NOMO-1 treated with dmso at 0.1 percent for 144 hours (cell line): ENCODE data around the gene PRM2.
"Not testable (repeated sequence)": the region's sequence is repeated elsewhere in the genome, so short reads cannot be mapped to it uniquely, and the experiment has no call there.

Experiments
- DNase-seq: peaks from one replicate; lab custom pipeline; 2025; ENCODE audit not compliant: unreplicated experiment; lab: John Stamatoyannopoulos, UW

PRM2 gene

DNA sequence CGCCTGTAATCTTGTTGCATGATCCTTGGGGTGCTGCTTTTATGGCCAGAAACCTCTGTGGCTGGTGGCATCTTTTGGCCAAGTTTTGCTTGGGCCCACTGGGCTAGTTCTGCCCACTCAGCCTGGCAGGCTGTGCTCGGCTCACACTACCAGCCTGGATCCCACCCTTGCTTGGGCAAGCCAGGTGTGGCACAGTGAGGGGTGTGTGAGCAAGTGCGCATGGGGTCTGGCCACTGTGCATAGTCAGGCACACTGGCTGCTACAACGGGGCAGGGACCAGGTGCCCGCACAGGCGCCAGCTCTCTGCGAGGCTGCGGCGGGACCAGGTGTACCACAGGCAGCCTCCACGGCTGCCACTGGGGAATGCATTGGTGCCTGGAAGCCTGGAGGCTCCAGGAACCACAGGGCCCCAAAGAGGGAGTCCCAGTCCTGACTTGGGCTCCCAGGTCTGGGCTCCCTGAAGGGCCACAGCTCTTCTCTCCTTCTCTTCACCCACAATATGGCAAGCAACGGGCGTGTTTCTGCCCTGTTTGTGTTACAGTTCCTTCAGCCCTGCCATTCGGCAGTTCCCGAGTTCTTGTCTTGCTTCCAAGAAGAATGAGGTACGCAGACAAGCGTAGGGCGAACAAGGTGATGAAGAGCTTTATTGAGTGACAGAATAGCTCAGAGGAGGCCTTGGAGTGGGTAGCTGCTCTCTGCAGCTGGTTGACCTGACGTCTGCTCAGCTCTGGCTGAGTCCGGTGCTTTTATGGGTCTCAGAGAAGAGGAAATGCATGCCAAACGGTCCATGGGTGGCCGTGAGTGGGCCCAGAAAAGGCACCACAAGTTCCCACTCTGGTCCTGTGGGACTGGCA lies 31.6 kb upstream of the PRM2 start:
- no peak for DNase-seq

GRCh38 chr16:11306997-11307638 lies 30.8 kb upstream of the PRM2 start:
- DNase-seq, result peak; percentile 93

DNA sequence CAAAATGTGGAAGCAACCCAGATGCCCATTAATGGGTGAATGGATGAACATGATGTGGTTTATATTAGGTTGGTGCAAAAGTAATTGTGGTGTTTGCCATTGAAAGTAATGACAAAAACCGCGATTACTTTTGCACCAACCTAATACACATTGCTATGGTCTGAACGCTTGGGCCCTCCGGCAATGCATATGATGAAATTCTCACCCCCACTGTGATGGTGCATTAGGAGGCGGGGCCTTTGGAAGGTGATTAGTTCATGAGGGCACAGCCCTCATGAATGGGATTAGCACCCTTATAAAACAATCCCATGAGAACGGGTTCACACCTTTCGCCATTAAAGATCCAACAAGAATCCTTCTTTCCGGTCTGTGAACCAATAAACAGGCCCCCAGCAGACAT lies 30.1 kb upstream of the PRM2 start:
- no peak for DNase-seq

- no peak for DNase-seq
Measured at GRCh38 chr16:11303405-11304138, 27.3 kb upstream of the PRM2 start.

GRCh38 chr16:11302977-11303376 lies 26.7 kb upstream of the PRM2 start:
- no peak for DNase-seq

GRCh38 chr16:11301645-11302501 lies 25.6 kb upstream of the PRM2 start:
- DNase-seq, result no peak

- no peak for DNase-seq
Measured at GRCh38 chr16:11300560-11300892, 24.2 kb upstream of the PRM2 start.

DNA sequence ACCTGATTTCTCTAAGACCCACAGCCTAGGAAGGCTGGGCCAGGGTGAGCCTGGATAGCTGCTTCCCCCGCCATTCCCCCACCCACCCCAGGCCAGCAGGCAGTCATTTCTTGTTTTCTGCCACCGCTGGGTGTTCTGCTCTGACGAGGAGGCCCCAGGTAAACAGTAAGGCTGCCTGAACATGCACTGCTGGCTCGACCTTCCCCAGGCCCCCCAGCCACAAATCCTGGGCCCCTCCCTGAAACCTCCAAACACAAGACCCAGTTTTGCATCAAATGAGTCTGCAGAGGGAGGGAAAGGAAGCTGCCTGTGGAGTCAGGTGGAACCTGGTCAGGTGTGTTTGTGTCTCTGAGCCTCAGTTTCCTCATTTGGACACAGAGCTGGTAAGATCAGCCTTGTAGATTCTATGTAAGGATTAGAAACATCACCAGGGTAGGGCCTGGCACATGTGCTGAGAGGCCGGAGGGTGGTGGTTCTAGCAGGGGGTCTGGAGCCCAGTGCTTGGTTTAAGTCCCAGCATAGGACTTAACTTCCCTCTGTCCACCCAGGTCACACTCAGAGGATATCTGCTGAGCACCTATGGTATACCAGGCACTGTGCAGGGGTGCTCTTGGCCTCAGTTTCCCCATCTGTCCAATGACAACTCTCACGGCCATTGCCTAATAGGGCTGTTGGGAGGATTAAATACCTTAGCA lies 23.7 kb upstream of the PRM2 start:
- DNase-seq, result no peak

DNA sequence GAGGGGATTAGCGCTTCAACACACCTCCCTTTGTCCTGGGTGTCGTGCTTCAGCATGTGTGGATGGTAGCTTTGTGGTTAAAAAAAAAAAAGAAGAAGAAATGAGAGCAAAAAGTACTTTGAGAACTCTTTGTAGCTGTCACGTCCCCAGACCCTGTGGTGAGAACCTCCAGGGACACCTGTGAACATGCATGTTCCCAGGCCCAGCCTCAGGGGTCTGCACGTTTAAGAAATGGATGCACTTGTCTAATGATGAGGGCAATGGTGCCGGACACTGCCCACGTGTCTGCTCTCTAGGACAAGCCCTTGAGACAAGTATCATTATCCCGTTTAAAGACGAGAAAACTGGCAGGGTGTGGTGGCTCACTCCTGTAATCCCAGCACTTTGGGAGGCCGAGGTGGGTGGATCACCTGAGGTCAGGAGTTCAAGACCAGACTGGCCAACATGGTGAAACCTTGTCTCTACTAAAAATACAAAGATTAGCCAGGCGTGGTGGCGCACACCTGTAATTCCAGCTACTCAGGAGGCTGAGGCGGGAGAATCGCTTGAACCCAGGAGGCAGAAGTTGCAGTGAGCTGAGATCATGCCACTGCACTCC lies 22.8 kb upstream of the PRM2 start:
- DNase-seq, result not testable (repeated sequence)

DNA sequence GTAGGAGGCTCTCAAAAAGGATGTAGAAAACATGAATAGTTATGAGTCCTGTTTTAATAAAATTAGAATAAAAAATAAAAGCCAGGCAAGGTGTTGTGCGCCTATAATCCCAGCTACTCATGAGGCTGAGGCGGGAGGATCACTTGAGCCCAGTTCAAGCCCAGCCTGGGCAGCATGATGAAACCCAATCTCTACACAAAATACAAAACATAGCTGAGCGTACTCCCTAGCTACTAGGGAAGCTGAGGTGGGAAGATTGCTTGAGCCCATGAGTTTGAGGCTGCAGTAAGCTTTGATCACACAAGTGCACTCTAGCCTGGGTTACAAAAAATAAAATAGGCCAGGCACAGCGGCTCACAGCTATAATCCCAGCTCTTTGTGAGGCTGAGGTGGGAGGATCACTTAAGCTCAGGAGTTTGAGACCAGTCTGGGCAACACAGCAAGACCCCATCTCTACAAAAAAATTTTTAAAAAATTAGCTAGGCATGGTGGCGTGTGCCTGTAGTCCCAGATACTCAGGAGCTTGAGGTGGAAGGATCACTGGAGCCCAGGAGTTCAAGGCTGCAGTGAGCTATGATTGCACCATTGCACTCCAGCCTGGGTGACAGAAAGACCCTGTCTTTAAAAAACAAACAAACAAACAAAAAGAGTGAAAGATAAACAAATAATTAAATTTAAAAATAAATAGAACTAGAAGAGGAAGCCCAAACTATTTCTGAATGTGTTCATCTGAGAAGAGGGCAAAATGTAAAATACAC lies 22.0 kb upstream of the PRM2 start:
- no peak for DNase-seq

DNA sequence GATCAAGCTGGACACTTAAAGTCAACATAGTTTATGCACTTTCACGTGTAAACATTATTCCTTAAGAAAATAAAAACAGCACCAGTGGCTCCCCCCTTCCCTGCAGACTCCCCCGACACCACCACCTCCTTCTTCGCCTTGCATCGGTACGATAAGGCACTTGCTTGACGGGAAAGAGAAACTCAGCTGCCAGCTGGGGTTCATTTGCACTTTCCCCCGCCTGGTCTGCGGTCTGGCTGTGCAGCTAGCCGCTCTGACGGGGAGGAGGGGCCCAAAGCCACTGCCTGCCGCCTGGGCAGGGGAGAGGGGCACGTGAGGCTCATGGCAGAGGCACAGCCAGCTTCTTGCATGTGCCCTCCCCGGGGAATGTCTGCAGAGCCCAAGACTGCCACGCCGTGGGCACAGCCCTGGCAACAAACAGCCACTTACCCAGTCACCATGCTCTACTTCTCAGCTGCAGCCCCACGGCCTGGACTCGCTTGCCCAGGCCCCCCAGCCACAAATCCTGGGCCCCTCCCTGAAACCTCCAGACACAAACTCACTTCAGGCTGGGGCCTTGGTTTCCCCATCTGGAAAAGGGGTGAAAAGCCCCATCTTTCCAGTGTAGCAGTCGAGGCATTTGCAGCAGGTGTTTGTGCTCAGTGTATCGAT lies 21.3 kb upstream of the PRM2 start:
- DNase-seq, result peak; percentile 64

GRCh38 chr16:11296706-11297491 lies 20.6 kb upstream of the PRM2 start:
- DNase-seq, result no peak

- DNase-seq, result no peak
Measured at GRCh38 chr16:11296351-11296705, 20.0 kb upstream of the PRM2 start.

- no peak for DNase-seq
Measured at GRCh38 chr16:11295672-11296071, 19.4 kb upstream of the PRM2 start.

DNA sequence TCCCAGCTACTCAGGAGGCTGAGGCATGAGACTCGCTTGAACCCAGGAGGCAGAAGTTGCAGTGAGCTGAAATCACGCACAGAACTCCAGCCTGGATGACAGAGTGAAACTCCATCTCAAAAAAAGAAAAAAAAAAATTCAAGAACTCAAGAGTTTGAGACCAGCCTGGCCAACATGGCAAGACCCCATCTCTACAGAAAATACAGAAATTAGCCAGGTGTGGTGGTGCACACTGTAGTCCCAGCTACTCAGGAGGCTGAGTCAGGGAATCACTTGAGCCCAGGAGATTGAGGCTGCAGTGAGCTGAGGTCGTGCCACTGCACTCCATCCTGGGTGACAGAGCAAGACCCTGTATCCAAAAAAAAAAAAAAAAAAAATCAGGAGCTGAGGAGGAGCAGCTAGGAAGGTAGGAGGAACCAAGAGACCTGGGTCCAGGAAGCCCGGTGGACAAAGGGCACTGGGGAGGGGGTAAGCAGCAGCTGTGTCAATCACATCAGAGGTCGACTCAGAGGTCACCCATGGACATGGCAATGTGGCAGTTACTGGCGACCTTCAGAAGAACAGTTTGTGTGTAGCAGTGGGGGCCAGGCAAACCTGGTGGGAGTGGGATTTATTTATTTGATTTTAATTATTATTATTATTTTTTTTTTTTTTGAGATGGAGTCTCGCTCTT lies 15.9 kb upstream of the PRM2 start:
- DNase-seq, result no peak

DNA sequence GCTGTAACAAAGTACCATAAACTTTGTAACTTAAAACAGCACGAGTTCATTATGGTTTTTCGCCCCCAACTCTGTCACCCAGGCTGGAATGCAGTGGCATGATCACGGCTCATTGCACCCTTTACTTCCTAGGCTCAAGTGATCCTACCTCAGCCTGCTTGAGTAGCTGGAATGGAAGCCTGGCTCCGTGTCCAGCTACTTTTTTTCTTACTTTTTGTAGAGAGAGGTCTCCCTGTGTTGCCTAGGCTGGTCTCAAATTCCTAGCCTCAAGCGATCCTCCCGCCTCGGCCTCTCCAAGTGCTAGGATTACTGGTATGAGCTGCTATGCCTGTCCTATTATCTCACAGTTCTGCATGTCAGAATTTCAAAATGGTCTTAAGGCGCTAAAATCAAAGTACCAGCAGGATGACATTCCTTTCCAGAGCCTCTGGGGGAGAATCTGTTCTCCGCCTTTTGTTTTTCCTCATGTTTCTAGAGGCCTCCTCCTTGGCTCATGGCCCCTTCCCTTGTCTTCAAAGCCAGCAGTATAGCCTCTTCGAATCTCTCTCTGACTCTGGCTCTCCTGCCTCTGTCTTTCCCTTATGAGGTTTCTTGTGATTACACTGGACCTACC lies 14.9 kb upstream of the PRM2 start:
- no peak for DNase-seq
